ENCODE results near the gene BCLAF1.

DNA sequence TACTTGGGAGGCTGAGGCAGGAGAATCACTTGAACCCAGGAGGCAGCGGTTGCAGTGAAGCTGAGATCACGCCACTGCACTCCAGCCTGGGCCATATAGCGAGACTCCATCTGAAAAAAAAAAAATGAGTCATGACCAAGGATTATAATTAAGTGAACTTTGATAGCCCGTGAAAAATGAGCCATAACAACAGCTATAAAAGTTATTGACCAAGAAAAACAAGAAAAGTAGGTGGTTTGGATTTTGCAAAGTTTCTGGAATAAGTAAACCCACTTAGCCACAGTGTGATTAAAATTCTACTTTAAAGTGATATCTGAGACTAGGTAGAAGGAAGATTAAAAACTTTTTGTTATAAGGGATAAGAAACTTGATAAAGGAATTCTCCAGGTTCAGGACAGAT is 25.9 kb upstream of the BCLAF1 start:
- TF ChIP-seq OSR1 (CRISPR knock-in tag; IDR thresholded peaks at IDR 0.05) (no peak), PPARA (CRISPR knock-in tag; IDR thresholded peaks at IDR 0.05; ENCODE audit: borderline replicate concordance) (no peak), SNAI2 (CRISPR knock-in tag; IDR thresholded peaks at IDR 0.05) (no peak), ARNTL (CRISPR knock-in tag; IDR thresholded peaks at IDR 0.05; ENCODE audit: borderline replicate concordance, low read depth) (no peak), CSDC2 (CRISPR knock-in tag; IDR thresholded peaks at IDR 0.05) (no peak), ZNF565 (CRISPR knock-in tag; conservative IDR thresholded peaks at IDR 0.05; ENCODE audit: low read depth) (no peak), RARB (CRISPR knock-in tag; IDR thresholded peaks at IDR 0.05) (no peak), ZFP3 (CRISPR knock-in tag; IDR thresholded peaks at IDR 0.05) (no peak), ZNF8 (CRISPR knock-in tag; IDR thresholded peaks at IDR 0.05) (no peak)
- TF ChIP-seq, protein P1, sequence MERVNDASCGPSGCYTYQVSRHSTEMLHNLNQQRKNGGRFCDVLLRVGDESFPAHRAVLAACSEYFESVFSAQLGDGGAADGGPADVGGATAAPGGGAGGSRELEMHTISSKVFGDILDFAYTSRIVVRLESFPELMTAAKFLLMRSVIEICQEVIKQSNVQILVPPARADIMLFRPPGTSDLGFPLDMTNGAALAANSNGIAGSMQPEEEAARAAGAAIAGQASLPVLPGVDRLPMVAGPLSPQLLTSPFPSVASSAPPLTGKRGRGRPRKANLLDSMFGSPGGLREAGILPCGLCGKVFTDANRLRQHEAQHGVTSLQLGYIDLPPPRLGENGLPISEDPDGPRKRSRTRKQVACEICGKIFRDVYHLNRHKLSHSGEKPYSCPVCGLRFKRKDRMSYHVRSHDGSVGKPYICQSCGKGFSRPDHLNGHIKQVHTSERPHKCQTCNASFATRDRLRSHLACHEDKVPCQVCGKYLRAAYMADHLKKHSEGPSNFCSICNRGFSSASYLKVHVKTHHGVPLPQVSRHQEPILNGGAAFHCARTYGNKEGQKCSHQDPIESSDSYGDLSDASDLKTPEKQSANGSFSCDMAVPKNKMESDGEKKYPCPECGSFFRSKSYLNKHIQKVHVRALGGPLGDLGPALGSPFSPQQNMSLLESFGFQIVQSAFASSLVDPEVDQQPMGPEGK (CRISPR knock-in tag; IDR thresholded peaks at IDR 0.05; ENCODE audit: borderline replicate concordance), result no peak
- TF ChIP-seq, protein P2, sequence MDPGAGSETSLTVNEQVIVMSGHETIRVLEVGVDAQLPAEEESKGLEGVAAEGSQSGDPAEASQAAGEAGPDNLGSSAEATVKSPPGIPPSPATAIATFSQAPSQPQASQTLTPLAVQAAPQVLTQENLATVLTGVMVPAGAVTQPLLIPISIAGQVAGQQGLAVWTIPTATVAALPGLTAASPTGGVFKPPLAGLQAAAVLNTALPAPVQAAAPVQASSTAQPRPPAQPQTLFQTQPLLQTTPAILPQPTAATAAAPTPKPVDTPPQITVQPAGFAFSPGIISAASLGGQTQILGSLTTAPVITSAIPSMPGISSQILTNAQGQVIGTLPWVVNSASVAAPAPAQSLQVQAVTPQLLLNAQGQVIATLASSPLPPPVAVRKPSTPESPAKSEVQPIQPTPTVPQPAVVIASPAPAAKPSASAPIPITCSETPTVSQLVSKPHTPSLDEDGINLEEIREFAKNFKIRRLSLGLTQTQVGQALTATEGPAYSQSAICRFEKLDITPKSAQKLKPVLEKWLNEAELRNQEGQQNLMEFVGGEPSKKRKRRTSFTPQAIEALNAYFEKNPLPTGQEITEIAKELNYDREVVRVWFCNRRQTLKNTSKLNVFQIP (CRISPR knock-in tag; IDR thresholded peaks at IDR 0.05; ENCODE audit: borderline replicate concordance, low read depth), result no peak
- TF ChIP-seq, protein P3, sequence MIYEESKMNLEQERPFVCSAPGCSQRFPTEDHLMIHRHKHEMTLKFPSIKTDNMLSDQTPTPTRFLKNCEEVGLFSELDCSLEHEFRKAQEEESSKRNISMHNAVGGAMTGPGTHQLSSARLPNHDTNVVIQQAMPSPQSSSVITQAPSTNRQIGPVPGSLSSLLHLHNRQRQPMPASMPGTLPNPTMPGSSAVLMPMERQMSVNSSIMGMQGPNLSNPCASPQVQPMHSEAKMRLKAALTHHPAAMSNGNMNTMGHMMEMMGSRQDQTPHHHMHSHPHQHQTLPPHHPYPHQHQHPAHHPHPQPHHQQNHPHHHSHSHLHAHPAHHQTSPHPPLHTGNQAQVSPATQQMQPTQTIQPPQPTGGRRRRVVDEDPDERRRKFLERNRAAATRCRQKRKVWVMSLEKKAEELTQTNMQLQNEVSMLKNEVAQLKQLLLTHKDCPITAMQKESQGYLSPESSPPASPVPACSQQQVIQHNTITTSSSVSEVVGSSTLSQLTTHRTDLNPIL (CRISPR knock-in tag; IDR thresholded peaks at IDR 0.05; ENCODE audit: low read depth), result no peak
- TF ChIP-seq, protein P4, sequence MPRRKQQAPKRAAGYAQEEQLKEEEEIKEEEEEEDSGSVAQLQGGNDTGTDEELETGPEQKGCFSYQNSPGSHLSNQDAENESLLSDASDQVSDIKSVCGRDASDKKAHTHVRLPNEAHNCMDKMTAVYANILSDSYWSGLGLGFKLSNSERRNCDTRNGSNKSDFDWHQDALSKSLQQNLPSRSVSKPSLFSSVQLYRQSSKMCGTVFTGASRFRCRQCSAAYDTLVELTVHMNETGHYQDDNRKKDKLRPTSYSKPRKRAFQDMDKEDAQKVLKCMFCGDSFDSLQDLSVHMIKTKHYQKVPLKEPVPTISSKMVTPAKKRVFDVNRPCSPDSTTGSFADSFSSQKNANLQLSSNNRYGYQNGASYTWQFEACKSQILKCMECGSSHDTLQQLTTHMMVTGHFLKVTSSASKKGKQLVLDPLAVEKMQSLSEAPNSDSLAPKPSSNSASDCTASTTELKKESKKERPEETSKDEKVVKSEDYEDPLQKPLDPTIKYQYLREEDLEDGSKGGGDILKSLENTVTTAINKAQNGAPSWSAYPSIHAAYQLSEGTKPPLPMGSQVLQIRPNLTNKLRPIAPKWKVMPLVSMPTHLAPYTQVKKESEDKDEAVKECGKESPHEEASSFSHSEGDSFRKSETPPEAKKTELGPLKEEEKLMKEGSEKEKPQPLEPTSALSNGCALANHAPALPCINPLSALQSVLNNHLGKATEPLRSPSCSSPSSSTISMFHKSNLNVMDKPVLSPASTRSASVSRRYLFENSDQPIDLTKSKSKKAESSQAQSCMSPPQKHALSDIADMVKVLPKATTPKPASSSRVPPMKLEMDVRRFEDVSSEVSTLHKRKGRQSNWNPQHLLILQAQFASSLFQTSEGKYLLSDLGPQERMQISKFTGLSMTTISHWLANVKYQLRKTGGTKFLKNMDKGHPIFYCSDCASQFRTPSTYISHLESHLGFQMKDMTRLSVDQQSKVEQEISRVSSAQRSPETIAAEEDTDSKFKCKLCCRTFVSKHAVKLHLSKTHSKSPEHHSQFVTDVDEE (CRISPR knock-in tag; IDR thresholded peaks at IDR 0.05), result no peak
